ENCODE data around the gene RANBP1. TPM values are rescaled to one million over a fixed set of nuclear protein-coding genes. Genes with fewer than 3 reads are reported as not detected.
A peak's percentile ranks its signal among the peaks of the same experiment; 100 is the strongest.

RANBP1 gene
- total RNA-seq, 4 donors from 2014 or later = 79.4 to 147 (median 120) TPM

- ATAC-seq = no peak
- no peak for DNase-seq
- TF ChIP-seq POLR2A (IDR thresholded peaks at IDR 0.05) = no peak
- TF ChIP-seq, protein P1, sequence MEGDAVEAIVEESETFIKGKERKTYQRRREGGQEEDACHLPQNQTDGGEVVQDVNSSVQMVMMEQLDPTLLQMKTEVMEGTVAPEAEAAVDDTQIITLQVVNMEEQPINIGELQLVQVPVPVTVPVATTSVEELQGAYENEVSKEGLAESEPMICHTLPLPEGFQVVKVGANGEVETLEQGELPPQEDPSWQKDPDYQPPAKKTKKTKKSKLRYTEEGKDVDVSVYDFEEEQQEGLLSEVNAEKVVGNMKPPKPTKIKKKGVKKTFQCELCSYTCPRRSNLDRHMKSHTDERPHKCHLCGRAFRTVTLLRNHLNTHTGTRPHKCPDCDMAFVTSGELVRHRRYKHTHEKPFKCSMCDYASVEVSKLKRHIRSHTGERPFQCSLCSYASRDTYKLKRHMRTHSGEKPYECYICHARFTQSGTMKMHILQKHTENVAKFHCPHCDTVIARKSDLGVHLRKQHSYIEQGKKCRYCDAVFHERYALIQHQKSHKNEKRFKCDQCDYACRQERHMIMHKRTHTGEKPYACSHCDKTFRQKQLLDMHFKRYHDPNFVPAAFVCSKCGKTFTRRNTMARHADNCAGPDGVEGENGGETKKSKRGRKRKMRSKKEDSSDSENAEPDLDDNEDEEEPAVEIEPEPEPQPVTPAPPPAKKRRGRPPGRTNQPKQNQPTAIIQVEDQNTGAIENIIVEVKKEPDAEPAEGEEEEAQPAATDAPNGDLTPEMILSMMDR (IDR thresholded peaks at IDR 0.05 in 4 of 5, conservative IDR thresholded peaks at IDR 0.05 in 1 of 5) = no peak
These were observed 11.5 kb downstream of the RANBP1 start for GRCh38 chr22:20127318-20127868.

GRCh38 chr22:20127869-20128618 lies 12.1 kb downstream of the RANBP1 start:
- H3K9me3 ChIP-seq = no peaks in the 10 kb centered on the region
- TF ChIP-seq, protein P1 (IDR thresholded peaks at IDR 0.05 in 4 of 5, conservative IDR thresholded peaks at IDR 0.05 in 1 of 5) = no peak
- no peak for TF ChIP-seq POLR2A (IDR thresholded peaks at IDR 0.05)
- H3K27me3 ChIP-seq = no peaks in the 10 kb centered on the region
- intact Hi-C loops (cut with DNase I; ENCODE audit: low total_unique reads) (loop anchor here (5.0 kb wide), 1 partner anchor 156 kb away; no protein-coding TSS in a partner anchor), in situ Hi-C loops (cut with MboI; ENCODE audit: low sequenced_read_pairs in 4 of 4) (no loop called here)
- ATAC-seq (no peak), DNase-seq (no peak)
- peaks cover 14 to 25% of the 10 kb centered on the region in 2 donors for H3K4me1 ChIP-seq
- no peak overlapping the region for H3K4me3 ChIP-seq
- peaks cover 0 to 28% of the 10 kb centered on the region in 2 donors for H3K36me3 ChIP-seq
- no peak overlapping the region for H3K27ac ChIP-seq

More at GRCh38 chr22:20127318-20127868, 11.5 kb downstream of the RANBP1 start:
- Histone ChIP-seq H3K9me3 (no peaks in the 10 kb centered on the region), H3K4me1 (peaks cover 8 to 19% of the 10 kb centered on the region in 2 donors), H3K4me3 (no peak overlapping the region), H3K27ac (no peak overlapping the region), H3K36me3 (peaks cover 0 to 28% of the 10 kb centered on the region in 2 donors), H3K27me3 (no peaks in the 10 kb centered on the region)
- intact Hi-C loops (cut with DNase I; ENCODE audit: low total_unique reads) = loop anchor here (5.0 kb wide), 1 partner anchor 155 kb away; no protein-coding TSS in a partner anchor
- in situ Hi-C loops (cut with MboI; ENCODE audit: low sequenced_read_pairs in 4 of 4) = no loop called here

GRCh38 chr22:20128619-20128901 lies 12.7 kb downstream of the RANBP1 start:
- no peak for DNase-seq
- intact Hi-C loops (cut with DNase I; ENCODE audit: low total_unique reads) = loop anchor here (5.0 kb wide), 1 partner anchor 156 kb away; no protein-coding TSS in a partner anchor
- TF ChIP-seq POLR2A (IDR thresholded peaks at IDR 0.05) = no peak
- TF ChIP-seq, protein P1 (IDR thresholded peaks at IDR 0.05 in 4 of 5, conservative IDR thresholded peaks at IDR 0.05 in 1 of 5) = no peak

GRCh38 chr22:20128902-20129746 lies 13.2 kb downstream of the RANBP1 start:
- TF ChIP-seq, protein P1 (IDR thresholded peaks at IDR 0.05 in 4 of 5, conservative IDR thresholded peaks at IDR 0.05 in 1 of 5) = peak; percentile 37 to 45 (median 39)
- no peak for TF ChIP-seq POLR2A (IDR thresholded peaks at IDR 0.05)
- Histone ChIP-seq H3K27ac (peak overlapping the region in 1 of 4 donors; percentile 99), H3K4me3 (no peak overlapping the region), H3K27me3 (no peaks in the 10 kb centered on the region), H3K36me3 (peaks cover 0 to 22% of the 10 kb centered on the region in 2 donors), H3K4me1 (peaks cover 23 to 36% of the 10 kb centered on the region in 2 donors), H3K9me3 (no peaks in the 10 kb centered on the region)
- DNase-seq (peak in 1 of 2 donors; percentile 45), ATAC-seq (no peak)
- in situ Hi-C loops (cut with MboI; ENCODE audit: low sequenced_read_pairs in 4 of 4) = no loop called here
- intact Hi-C loops (cut with DNase I; ENCODE audit: low total_unique reads) = loop anchor here (5.0 kb wide), 1 partner anchor 157 kb away; no protein-coding TSS in a partner anchor

More at GRCh38 chr22:20128619-20128901, 12.7 kb downstream of the RANBP1 start:
- H3K9me3 ChIP-seq = no peaks in the 10 kb centered on the region
- H3K4me1 ChIP-seq = peaks cover 19 to 31% of the 10 kb centered on the region in 2 donors
- H3K4me3 ChIP-seq = no peak overlapping the region
- in situ Hi-C loops (cut with MboI; ENCODE audit: low sequenced_read_pairs in 4 of 4) = no loop called here
- no peak overlapping the region for H3K27ac ChIP-seq
- H3K36me3 ChIP-seq = peaks cover 0 to 27% of the 10 kb centered on the region in 2 donors
- no peak for ATAC-seq
- no peaks in the 10 kb centered on the region for H3K27me3 ChIP-seq

Data from gastrocnemius medialis (tissue), 4 donors.